HG03025 (cell line): ENCODE results near the gene KCNG4.
"Not testable (repeated sequence)": the region's sequence is repeated elsewhere in the genome, so short reads cannot be mapped to it uniquely, and the experiment has no call there.

Source experiments
- ATAC-seq: cut with Tn5 transposase; IDR thresholded peaks from one replicate; pipeline ENCODE4 v1.9.1; 2021; ENCODE audit warnings: mild to moderate bottlenecking, moderate library complexity; ENCODE audit not compliant: unreplicated experiment, low FRiP score

The KCNG4 gene

DNA sequence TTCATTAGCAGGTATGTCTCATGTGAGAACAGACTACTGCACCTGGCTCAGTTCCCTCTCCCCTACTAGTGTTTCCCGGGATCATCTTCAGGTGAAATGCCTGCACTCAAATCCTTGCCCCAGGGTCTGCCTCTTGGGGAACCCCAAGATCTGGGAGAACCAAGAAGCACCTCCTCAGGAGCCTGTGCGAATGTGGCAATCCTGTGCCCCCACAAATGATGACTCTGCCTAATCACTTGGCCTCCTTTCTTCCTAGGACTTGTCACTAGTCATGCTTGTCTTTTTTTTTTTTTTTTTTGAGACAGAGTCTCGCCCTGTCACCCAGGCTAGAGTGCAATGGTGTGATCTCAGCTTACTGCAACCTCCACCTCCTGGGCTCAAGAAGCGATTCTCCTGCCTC, 27.2 kb downstream of the KCNG4 start:
- ATAC-seq, result no peak

DNA sequence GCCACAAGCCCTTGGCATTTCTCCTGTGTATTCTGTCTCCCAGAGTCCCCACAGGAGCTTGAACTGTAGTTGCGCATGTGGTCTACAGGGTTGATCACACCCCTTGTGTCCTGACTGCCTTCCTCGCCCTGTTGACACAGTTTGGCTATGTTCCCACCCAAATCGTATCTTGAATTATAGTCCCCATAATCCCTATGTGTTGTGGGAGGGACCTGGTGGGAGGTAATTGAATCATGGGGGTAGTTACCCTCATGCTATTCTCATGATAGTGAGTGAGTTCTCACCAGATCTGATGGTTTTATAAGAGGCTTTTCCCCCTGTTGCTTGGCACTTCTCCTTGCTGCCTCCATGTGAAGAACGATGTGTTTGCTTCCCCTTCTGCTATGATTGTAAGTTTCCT, 27.7 kb downstream of the KCNG4 start:
- ATAC-seq, result no peak

DNA sequence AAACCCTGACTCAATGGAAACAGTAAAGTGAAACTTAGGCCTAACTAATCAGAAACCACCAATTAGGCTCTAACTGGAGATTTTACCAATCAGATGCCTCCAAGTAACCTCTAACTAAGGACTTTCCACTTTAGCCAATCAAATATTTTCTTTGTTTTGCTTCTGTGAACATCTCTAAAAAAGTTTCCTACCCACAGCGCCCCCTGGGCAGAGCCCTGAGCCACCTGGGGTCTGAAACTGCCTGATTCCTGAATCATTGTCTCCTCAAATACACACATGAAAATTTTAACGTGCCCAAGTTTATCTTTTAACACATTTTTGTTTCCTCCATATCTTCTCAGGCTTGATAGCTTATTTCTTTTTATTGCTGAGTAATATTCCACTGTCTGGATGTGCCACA, 29.8 kb downstream of the KCNG4 start:
- no peak for ATAC-seq

DNA sequence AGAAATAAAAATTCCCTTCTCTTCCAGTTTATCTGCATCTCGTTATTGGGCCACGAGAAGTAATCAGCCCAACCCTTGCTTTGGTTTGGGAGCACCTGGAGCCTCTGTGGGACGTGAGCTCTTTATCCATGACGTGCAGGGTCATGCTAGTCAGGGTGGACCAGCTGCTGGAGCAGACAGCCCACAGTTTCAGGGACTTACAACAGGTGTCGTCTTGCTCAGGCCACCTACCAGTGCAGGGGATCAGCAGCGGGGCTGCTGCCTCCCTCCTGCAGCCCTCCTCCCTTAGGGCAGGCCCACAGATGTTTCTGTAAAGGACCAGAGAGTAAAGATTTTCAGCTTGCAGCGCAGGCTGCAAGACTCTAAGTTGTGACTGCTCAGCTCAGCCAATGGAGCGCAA, 31.9 kb downstream of the KCNG4 start:
- no peak for ATAC-seq

DNA sequence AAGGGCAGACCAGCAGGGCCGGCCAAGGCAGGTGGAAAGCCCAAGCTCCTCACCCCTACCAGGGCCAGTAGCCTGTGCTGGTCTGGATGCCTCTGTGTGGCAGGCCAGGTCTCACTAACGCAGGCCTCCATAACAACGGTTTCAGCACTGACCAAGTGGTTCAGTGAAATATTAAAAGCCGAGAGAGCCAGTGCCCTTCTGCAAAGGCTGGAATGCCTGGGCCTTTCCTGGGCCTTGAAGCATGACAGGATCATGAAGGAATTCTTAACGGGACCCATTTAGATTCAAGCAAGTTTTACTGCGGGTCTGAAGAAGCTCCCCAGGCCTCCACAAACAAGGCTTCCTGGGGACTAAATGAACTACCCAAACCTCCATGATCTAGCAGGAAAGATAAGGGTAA, 32.6 kb downstream of the KCNG4 start:
- no peak for ATAC-seq

DNA sequence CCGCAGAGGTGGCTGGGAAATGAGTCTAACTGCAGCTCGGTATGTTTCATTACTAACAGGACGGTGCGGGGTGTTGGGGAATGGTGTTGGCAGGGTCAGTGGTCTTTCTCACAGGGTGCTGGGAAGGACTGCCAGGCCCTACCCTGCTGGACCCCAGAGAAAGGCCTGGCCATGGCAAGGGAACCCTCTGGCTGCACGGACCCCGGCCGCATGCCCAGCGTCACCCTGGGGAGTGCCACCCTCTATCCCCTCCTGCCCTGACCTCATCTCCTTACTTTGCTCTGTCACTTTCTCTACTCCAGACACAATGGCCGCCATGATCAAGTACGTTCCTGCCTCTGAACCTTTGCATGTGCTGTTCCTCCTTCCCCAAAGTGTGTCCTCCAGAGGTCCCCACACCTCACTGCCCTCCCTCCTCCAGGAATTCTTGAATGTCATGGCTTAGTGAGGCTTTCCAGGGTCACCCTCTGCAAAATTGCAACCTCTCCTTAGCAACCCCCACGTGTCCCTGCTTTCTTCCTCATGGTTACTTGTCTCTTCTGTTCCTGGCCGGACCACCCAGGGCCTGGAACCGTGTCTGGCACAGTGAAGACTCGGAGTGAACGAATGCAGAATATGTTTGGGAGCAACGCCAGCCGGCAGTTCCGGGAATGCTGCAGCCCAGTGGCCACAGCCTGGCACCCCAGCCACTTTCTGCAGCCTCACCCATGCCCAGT, 33.7 kb downstream of the KCNG4 start:
- no peak for ATAC-seq

DNA sequence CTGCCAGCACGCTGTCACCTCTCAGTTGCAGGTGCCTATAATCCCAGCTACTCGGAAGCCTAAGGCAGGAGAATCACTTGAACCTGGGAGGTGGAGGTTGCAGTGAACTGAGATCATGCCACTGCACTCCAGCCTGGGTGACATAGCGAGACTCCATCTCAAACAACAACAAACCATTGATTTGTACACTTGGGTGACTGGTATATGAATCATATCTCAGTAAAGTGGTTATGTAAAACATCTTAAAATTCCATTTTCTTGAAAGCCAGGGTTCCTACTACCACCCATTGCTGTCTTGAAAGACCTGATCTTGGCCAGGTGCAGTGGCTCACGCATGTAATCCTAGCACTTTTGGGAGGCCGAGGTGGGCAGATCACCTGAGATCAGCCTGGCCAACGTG, 34.7 kb downstream of the KCNG4 start:
- not testable (repeated sequence) for ATAC-seq

DNA sequence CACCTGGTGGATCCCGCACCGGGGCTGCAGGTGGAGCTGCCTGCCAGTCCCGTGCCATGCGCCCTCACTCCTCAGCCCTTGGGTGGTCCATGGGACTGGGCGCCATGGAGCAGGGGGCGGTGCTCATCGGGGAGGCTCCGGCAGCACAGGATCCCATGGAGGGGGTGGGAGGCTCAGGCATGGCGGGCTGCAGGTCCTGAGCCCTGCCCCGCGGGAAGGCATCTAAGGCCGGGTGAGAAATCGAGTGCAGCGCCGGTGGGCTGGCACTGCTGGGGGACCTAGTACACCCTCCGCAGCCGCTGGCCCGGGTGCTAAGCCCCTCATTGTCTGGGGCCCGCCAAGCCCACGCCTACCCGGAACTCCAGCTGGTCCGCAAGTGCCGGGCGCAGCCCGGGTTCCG, 35.3 kb downstream of the KCNG4 start:
- not testable (repeated sequence) for ATAC-seq

DNA sequence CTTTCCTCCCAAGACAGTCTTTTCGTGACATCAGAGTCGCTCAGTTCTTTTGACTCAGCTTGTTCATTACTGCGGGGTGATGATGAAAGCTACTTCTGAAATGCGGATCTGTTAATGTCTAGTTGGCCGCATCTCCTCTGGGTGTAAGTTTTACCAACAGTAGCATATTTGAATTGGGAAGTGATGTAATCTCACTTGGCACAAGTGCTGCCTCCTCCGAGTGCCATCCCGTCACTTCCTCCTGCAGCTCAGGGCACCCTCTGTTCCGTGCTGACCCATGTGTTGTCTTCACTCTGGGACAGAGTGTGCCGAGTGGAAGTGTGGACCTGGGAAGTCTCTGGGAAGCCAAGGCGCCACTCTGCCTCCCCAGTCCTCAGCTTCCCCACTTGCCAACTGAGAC, 40.0 kb downstream of the KCNG4 start:
- ATAC-seq, result no peak

DNA sequence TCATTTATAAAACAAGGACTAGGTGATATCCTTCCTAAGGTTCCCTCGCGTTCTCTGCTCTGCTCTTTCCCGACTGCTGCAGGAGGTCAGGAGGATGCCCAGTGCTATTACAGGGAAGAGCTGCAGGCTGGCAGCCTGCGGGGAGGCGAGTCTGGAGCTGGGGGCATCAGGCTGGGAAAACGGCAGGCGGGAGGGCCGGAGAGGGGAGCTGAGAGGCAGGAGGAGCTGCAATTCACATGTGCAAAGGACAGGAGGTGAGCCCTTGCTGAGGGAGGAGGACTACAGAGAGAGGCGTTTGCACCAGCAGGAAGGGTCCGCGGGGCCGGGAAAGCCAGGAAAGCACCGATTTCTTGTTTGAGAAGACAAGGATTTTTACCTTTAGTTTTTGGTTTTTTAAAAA, 40.7 kb downstream of the KCNG4 start:
- ATAC-seq, result no peak

DNA sequence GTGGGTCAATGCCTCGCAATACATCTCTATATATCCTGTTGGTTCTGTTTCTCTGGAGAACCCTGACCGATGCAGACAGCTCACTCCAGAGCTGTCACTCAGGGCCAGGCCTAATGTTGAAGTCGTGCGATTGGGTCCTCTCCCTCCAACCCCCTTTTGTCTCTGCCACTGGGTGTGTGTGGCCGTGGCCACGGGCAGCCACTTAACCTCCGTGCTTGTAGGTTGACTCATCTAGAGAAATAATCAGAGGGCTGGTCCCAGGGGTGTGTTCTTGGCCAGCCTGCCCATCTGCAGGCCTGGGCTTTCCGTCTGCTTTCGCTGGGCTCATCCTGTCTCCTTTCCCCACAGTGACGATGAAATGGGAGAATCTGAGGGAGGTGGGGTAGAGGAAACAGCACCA, 41.4 kb downstream of the KCNG4 start:
- no peak for ATAC-seq

DNA sequence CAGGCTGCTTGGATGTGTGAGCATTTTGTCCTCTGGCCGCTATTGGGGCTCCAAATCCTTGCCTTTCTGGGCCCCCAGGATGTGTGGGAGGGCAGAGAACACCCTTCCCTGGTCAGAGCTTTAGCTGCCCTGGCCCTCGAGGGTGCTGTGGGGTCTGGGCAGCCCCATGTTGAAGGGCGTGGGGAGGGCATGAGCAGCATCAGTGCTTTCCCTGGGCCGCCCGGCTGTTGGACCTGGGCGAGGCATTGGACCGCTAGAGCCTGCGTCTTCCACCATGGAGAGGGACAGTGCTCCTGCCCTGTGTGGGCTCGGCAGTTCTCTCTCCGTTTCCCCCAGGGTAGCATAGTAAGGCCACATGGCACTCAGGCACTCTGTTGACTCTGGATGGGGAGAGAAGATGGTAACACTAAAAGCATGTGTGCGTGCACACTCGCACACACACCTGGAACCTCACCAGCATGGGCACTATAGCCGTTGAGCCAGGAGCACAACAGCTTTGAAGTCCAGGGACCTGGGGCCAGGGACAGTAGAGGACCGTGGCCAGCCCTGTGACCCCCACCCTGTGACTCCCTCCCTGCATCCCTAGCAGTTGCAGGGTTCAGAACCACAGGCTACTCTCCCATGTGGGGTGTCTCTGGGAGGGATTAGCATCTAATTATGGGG, 42.2 kb downstream of the KCNG4 start:
- ATAC-seq, result no peak

DNA sequence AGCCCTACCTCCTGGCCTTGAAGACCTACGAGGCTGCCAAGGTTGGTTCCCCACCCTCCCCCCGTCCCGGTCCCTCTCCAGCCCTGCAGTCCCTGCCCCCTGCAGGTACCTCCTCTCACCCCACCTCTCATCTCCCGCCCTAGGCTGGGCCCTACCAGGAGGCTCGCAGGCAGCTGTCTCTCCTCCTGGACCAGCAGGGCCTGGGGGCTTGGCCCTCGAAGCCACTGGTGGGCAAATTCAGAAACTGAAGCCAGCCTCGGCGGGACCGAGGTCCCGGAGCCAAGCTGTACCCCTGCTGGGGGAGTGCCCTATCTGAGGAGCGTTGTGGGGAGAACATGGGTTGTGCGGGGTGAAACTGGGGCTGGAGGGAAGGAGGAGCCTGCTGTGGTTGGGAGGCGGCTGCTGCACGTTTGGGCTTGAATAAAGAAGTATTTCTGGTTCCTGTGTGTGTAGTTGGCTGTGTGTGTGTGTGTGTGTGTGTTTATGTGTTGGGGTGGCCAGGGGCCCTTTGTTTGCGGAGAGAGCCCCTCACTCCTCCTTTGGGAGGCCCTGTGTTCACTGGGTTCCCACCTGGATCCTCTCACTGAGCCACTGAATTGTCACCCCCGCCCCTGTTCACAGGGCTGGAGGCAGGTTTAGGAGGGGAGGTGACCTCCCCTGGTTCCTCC, 43.0 kb downstream of the KCNG4 start:
- no peak for ATAC-seq

DNA sequence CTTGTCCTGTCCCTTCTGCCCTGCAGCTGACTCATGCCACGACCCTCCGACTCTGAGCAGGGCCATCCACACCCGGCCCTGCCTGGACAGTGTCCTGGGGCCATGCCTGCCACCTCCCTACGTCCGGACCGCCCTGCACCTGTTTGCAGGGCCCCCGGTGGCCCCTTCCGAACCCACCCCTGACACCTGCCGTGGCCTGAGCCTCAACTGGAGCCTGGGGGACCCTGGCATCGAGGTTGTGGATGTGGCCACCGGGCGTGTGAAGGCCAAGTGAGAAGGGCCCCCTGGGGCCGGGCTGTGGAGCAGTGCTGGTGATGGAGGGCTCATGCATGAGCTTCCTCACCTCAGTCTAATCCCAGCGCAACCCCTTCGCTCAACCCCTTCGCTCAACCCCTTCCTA, 43.7 kb downstream of the KCNG4 start:
- no peak for ATAC-seq

DNA sequence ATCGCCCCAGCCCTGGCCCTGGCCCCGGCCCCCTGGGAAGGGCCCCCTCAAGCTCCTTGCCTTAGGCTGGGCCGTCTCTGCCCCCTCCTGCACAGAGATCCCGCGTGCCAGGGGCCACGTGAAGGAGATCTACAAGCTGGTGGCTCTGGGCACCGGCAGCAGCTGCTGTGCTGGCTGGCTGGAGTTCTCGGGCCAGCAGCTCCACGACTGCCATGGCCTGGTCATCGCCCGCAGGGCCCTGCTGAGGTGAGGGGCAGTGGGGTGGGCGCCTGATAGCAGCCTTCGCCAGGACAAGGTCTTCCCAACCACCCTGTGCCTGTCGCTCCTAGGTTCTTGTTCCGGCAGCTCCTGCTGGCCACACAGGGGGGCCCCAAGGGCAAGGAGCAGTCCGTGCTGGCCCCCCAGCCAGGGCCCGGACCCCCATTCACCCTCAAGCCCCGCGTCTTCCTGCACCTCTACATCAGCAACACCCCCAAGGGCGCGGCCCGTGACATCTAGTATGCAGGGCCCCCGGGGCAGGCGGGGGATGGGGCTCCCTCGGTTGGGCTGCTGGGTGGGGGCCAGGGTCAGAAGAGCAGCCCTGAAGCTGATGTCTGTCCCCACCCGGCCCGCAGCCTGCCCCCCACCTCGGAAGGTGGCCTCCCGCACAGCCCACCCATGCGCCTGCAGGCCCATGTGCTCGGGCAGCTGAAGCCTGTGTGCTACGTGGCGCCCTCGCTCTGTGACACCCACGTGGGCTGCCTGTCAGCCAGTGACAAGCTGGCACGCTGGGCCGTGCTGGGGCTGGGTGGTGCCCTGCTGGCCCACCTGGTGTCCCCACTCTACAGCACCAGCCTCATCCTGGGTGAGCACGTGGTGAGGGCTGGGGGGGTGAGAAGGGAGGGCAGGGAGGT, 44.4 kb downstream of the KCNG4 start:
- no peak for ATAC-seq

DNA sequence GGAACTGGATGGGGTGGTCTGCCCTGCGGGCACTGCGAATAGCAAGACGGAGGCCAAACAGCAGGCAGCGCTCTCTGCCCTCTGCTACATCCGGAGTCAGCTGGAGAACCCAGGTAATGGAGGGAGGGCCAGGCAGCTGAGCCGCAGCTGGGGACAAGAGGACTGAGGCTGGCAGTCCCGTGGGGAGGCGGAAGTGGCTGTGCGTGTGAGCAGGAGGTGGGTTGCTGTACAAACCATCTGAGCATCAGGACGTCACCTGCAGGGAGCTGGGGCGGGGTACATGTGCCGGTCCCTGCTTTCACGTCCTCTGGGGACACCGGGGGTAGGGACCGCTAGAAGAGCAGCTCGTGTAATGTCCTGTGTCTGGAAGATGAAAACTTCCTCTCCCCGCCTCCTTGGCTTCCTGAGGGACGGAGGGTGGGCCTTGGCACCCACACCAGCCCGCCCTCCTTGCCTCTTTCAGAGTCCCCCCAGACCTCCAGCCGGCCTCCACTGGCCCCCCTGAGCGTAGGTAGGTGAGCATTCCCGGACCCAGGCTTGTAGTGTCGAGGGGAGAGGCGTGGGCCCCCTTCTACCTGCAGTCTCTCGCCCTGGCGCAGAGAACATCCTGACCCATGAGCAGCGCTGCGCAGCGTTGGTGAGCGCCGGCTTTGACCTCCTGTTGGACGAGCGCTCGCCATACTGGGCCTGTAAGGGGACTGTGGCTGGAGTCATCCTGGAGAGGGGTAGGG, 45.2 kb downstream of the KCNG4 start:
- no peak for ATAC-seq

DNA sequence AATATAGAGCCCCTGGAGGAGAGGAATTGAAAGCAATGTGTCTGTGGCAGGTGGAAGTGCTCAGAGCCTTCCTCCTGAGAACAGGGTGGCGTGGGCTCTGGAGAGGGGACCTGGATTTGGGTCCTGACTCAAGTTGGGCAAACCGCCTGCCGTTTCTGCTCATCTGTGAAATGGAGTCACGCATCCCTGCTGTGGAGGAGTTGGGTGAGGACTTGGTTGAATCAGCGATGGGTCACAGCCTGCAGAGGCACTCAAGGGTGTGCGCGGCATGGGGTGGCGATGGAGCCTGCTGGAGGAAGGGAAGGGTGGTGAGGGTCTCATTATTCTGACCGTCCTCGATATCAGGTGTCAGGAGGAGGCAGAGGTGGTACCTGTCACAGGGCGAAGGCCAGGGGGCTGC, 45.8 kb downstream of the KCNG4 start:
- ATAC-seq, result no peak

DNA sequence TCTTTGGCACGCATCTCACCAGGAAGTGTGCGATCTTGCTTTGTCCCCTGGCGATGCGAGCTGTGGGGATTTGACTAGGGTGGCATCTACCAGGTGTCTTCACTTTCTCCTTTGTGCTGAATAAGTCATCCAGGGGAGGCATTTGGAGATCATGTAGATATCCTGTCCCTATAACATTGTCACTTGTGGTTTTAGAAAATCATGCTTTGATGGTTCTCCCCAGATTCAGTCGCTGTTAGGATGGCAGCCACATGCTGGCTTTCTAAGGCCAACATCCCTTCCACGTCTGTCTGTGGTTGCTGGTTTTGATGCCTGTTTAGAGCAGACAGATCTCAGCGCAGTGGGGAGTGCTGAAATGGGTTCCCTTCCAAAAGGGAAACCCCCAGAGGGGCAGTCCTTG, 46.3 kb downstream of the KCNG4 start:
- no peak for ATAC-seq

DNA sequence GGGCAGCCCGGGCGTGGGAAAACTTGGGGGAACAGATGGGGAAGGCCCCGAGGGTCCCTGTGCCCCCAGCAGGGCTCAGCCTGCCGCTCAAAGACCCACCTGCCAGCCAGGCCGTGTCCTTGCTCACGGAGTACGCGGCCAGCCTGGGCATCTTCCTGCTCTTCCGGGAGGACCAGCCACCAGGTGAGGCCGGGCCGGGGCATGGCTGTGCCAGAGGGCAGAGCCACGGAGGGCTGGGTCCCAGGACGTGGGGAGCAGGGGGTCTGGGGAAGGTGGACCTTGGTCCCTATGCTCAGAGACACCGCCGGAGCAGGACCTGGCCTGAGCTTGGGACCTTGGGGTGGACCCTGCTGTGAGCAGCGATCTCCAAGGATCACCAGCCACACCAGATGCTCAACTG, 48.3 kb downstream of the KCNG4 start:
- ATAC-seq, result no peak

DNA sequence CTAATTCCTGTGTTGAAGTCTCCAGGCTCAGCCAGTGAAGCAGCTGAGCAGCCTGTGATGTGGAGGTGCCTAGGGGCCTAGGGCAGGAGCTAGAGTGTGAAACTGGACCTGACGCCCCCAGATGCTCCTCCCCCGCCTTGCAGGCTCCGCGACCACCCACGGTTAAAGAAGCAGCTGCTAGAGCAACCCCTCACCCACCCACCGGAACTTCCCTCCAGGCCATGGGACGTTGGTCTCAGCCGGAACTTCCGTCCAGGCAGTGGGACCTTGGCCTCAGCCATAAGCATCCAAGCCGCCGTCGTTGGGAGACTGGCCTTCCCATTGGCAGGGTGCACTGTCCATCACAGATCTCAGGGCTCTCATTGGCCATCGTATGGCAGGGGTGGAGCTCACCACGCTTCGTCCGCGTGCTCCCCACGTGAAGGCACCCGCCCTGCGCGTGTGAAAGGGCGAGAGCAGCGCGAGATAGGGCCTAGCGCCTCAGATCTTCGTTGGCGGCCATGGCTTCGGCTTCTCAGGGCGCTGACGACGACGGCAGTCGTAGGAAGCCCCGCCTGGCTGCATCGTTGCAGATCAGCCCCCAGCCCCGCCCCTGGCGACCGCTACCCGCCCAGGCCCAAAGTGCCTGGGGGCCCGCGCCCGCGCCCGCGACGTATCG, 49.0 kb downstream of the KCNG4 start, which contains the start of gene ADAD2:
Gene ADAD2, plus strand, starts transcription at position 427 of the 658 bp plus-strand sequence. Its CDS starts 74 bp downstream, at position 501.
- no peak for ATAC-seq
